Smooth muscle cell (in vitro differentiated cells): ENCODE measurements around the gene ASIC3. TPM values are rescaled to one million over a fixed set of nuclear protein-coding genes. Genes with fewer than 3 reads are reported as not detected.

Experiments
- DNase-seq: peaks from one replicate; lab custom pipeline; 2025; ENCODE audit not compliant: unreplicated experiment; lab: John Stamatoyannopoulos, UW
- H2AFZ ChIP-seq: fragments of 200-600 bp; sonication (generic); 2 replicates; pipeline ENCODE4 v1.6.0; 2016; ENCODE audit warnings: antibody characterized with exemption, low read depth, mild to moderate bottlenecking
- H3F3A ChIP-seq: fragments of 200-600 bp; sonication (generic); 2 replicates; pipeline ENCODE4 v1.6.0; 2017; ENCODE audit warnings: antibody characterized with exemption, low read depth
- H3K27ac ChIP-seq: fragments of 200-600 bp; sonication (generic); 2 replicates; pipeline ENCODE4 v1.5.1; 2016; ENCODE audit warnings: low read depth, mild to moderate bottlenecking
- H3K27me3 ChIP-seq: fragments of 200-600 bp; sonication (generic); 2 replicates; pipeline ENCODE4 v1.6.1; 2016; ENCODE audit warnings: low read depth, mild to moderate bottlenecking
- H3K36me3 ChIP-seq: fragments of 200-600 bp; sonication (generic); 2 replicates; pipeline ENCODE4 v1.5.1; 2016; ENCODE audit warnings: low read depth
- H3K4me1 ChIP-seq: fragments of 200-600 bp; sonication (generic); 2 replicates; pipeline ENCODE4 v1.5.1; 2016; ENCODE audit warnings: low read depth
- H3K4me2 ChIP-seq: fragments of 200-600 bp; sonication (generic); 2 replicates; pipeline ENCODE4 v1.6.0; 2016; ENCODE audit warnings: mild to moderate bottlenecking
- H3K4me3 ChIP-seq: fragments of 200-600 bp; sonication (generic); 2 replicates; pipeline ENCODE4 v1.5.1; 2016; ENCODE audit warnings: mild to moderate bottlenecking
- H3K79me2 ChIP-seq: fragments of 200-600 bp; sonication (generic); 2 replicates; pipeline ENCODE4 v1.6.0; 2016; ENCODE audit warnings: low read depth, mild to moderate bottlenecking
- H3K9ac ChIP-seq: fragments of 200-600 bp; sonication (generic); 2 replicates; pipeline ENCODE4 v1.6.0; 2016; ENCODE audit warnings: low read depth
- H3K9me3 ChIP-seq: fragments of 200-600 bp; sonication (generic); replicated peaks from 2 replicates; pipeline ENCODE4 v1.5.1; 2016; ENCODE audit warnings: low read depth
- H4K20me1 ChIP-seq: fragments of 200-600 bp; sonication (generic); 2 replicates; pipeline ENCODE4 v1.6.0; 2016; ENCODE audit warnings: low read depth
- CTCF ChIP-seq: fragments of 200-600 bp; sonication (generic); IDR thresholded peaks from 2 replicates; pipeline ENCODE4 v1.5.1; 2017; ENCODE audit warnings: borderline replicate concordance, mild to moderate bottlenecking, antibody characterized with exemption; ENCODE audit not compliant: insufficient read depth, poor library complexity, severe bottlenecking
- WGBS: methylation state at CpG from one replicate; pipeline ENCODE4 v1.1.7; 2016; ENCODE audit warnings: low lambda C conversion rate; 5-methylcytosine and 5-hydroxymethylcytosine counted together
- polyA plus RNA-seq: library from polyadenylated mRNA; unstranded; fragments of >200 nt; fragmentation: Nextera tagmentation; extraction: Ambion mirVana; gene quantifications from 2 replicates; pipeline ENCODE4 v1.2.1, GENCODE V29; 2016
- total RNA-seq: library from RNA; depleted of rRNA; stranded (reverse); fragments of >200 nt; gene quantifications from 2 replicates; pipeline ENCODE4 v1.2.3, GENCODE V29; 2014

Gene ASIC3
- total and polyA plus RNA-seq, 2 experiments from 2014 or later: 2.0 to 2.3 TPM

GRCh38 chr7:151089893-151090730 lies 41.8 kb downstream of the ASIC3 start:
- Histone ChIP-seq H2AFZ (no peak overlapping the region), H3K9ac (peak overlapping the region; percentile 84), H3K27ac (peak overlapping the region; percentile 93), H3K79me2 (peaks cover 81% of the 10 kb centered on the region), H3K36me3 (no peaks in the 10 kb centered on the region), H3K4me1 (peaks cover 28% of the 10 kb centered on the region), H3K9me3 (no peaks in the 10 kb centered on the region), H4K20me1 (peaks cover 82% of the 10 kb centered on the region), H3K4me2 (peak overlapping the region; percentile 92), H3K4me3 (no peak overlapping the region), H3F3A (peaks cover 21% of the 10 kb centered on the region), H3K27me3 (no peaks in the 10 kb centered on the region)
- no peak for TF ChIP-seq CTCF
- DNase-seq: no peak
- WGBS: 84% methylated on average over 17 of the region's 22 CpGs

- Histone ChIP-seq H3K79me2 (peaks cover 89% of the 10 kb centered on the region), H2AFZ (no peak overlapping the region), H3K4me2 (no peak overlapping the region), H3K9ac (no peak overlapping the region), H3F3A (peaks cover 16% of the 10 kb centered on the region), H3K27ac (no peak overlapping the region), H3K27me3 (no peaks in the 10 kb centered on the region), H3K36me3 (no peaks in the 10 kb centered on the region), H3K9me3 (no peaks in the 10 kb centered on the region), H3K4me1 (peaks cover 24% of the 10 kb centered on the region), H3K4me3 (no peak overlapping the region), H4K20me1 (peaks cover 91% of the 10 kb centered on the region)
- WGBS: 92% methylated on average over 7 of the region's 7 CpGs
- TF ChIP-seq CTCF: no peak
- no peak for DNase-seq
Observed at GRCh38 chr7:151091003-151091402, 42.7 kb downstream of the ASIC3 start.

- peaks cover 24% of the 10 kb centered on the region for H3K4me1 ChIP-seq
- 75% methylated on average over 6 of the region's 6 CpGs for WGBS
- H3K27me3 ChIP-seq: no peaks in the 10 kb centered on the region
- H3K4me2 ChIP-seq: no peak overlapping the region
- H4K20me1 ChIP-seq: peaks cover 95% of the 10 kb centered on the region
- TF ChIP-seq CTCF: peak; percentile 35
- H3K79me2 ChIP-seq: peaks cover 94% of the 10 kb centered on the region
- H3K27ac ChIP-seq: no peak overlapping the region
- no peak overlapping the region for H3K9ac ChIP-seq
- no peaks in the 10 kb centered on the region for H3K9me3 ChIP-seq
- H3K36me3 ChIP-seq: no peaks in the 10 kb centered on the region
- DNase-seq: no peak
- H2AFZ ChIP-seq: no peak overlapping the region
- H3K4me3 ChIP-seq: no peak overlapping the region
- H3F3A ChIP-seq: peaks cover 16% of the 10 kb centered on the region
Observed at GRCh38 chr7:151091431-151091830, 43.1 kb downstream of the ASIC3 start.
